HG02884 (cell line): ENCODE measurements around the gene PTPRM.
"Not testable (repeated sequence)": the region's sequence is repeated elsewhere in the genome, so short reads cannot be mapped to it uniquely, and the experiment has no call there.

Experiments
- ATAC-seq: cut with Tn5 transposase; IDR thresholded peaks from one replicate; pipeline ENCODE4 v1.9.1; 2021; ENCODE audit warnings: mild to moderate bottlenecking, moderate library complexity; ENCODE audit not compliant: unreplicated experiment

Gene PTPRM

DNA sequence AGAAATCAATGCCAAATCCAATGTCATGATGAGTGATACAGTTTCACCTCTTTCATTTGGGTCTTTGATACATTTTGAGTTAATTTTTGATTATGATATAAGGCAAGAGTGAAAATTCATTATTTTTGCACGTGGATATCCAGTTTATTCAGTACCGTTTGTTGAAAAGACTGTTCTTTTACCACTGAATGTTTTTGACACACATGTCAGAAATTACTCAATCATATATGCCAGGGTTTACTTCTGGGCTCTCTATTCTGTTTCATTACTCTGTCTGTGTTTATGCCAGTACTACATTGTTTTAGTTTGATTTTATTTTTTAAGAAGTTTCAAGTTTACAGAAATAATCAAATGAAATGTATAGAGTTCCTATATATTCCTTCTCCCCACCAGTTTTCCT lies 154.4 kb downstream of the PTPRM start:
- no peak for ATAC-seq

DNA sequence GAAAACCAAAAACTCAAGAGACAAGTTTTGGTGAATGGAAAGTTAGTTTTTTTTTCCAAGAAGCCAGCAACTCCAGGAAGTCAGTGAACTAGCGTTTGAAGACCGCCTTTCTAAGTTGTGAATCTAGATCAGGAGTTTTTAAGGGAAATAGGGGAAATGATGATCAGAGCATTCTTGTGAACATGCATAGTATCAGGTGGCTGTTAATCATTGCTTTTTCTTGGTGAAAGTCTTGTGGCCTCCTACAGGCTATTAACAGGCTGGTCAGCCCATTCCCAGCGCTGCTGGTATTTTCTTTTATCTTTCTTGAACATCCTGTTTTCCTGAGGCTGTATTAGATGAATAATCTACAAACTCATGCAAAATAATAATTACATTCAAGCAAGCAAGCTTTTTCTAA lies 155.8 kb downstream of the PTPRM start:
- no peak for ATAC-seq

- no peak for ATAC-seq
Measured at GRCh38 chr18:7723558-7723957, 156.4 kb downstream of the PTPRM start.

- no peak for ATAC-seq
Measured at GRCh38 chr18:7725473-7725872, 158.4 kb downstream of the PTPRM start.

- no peak for ATAC-seq
Measured at GRCh38 chr18:7725897-7726296, 158.8 kb downstream of the PTPRM start.

GRCh38 chr18:7726522-7726921 lies 159.4 kb downstream of the PTPRM start:
- ATAC-seq = no peak

- ATAC-seq = no peak
Measured at GRCh38 chr18:7727361-7728076, 160.4 kb downstream of the PTPRM start.

DNA sequence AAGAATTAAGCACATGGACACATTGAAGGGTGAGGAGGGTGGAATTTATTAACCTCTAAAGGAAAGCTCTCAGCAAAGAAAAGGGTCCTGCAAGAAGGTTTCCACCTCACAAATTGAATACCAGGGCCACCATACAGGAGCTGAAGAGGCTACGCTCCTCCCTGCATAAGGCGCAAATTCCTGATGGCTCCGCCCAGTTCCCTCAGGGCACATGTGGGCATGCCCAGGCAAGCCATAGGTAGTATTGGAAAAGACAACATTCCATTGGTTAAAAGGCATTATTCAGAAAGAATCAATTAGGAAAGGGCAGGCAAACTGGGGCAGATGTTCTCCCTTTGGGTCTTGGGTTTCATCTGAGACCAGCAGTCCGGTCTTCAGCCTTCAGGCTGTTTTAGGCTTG lies 161.2 kb downstream of the PTPRM start:
- ATAC-seq = no peak

DNA sequence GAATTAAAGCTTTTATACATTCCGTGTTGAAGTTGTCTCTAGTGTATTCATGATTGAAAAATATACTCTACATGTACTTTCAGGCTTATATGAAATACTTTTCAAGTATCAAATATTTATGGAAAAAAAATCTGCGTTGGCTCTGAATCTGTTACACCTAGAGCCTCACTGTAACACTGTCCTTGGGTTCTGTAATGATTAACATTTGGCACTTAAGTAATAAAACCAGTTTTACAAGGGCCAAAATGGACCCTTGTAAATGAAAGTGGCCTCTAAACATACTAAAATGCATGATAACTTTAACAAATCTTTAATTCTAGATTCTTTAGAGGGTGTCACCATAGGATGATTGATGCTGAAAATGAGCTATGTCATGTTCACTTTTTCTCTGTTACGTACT lies 162.8 kb downstream of the PTPRM start:
- ATAC-seq = no peak

DNA sequence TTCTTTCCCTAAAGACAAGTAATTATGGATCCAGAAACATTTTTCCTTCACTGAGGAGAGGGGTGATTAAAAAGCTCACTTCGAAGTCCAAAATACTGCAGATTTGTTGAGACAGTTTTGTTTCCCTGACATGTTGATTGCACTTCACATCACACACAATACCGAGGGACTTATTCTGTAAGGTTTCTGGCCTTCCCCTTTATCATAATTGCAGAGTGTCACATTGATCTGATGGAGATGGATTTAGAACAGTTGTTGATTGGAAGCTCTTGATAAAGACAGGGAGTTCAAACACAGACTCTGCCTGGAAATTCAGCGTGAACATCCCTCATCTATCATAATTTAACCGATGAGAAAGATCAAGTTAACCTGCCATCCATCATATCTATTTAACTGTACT lies 163.6 kb downstream of the PTPRM start:
- ATAC-seq = no peak

DNA sequence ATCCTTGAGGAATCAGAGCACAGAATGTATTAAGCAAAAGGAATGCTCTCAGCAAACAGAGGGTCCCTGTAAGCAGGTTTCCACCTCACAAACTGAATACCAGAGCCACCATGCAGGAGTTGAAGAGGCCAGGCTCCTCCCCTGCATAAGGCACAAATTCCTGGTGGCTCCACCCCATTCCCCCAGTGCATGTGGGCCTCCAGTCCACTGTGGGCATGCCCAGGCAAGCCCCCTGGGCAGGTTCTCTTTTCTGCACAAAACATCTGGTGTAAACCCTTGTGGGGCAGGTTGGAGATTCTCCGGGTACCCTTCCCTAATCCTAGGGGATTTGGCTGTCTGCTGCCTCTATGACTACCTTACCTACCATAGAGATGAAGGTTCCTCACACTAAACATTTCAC lies 166.5 kb downstream of the PTPRM start:
- ATAC-seq = no peak

GRCh38 chr18:7735196-7735595 lies 168.1 kb downstream of the PTPRM start:
- no peak for ATAC-seq

DNA sequence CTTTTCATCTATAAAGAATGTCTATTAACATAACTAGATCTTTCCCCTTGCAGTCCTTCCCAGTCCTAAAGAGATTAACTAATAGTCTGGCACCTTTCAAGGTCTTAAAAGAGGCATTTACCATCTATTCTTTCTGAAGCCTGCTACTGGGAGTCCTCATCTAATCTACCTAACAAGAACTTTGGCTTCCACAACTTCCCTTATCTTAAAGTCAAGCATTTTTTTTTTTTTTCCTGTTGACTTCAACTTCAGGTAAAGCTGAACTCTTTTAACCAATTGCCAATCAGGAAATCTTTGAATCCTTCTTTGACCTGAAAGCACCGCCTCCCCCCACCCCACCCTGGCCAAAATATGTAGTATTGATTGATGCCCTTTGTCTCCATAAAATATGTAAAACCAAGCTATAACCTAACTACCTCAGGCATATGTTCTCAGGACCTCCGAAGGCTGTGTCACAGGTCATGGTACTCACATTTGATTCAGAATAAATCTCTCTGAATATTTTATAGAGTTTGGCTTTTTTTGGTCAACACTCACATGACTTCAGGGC lies 168.6 kb downstream of the PTPRM start:
- no peak for ATAC-seq

- not testable (repeated sequence) for ATAC-seq
Measured at GRCh38 chr18:7736526-7736925, 169.4 kb downstream of the PTPRM start.

- ATAC-seq = no peak
Measured at GRCh38 chr18:7737550-7737949, 170.4 kb downstream of the PTPRM start.

GRCh38 chr18:7740821-7741220 lies 173.7 kb downstream of the PTPRM start:
- ATAC-seq = no peak

- no peak for ATAC-seq
Measured at GRCh38 chr18:7741640-7742039, 174.5 kb downstream of the PTPRM start.

DNA sequence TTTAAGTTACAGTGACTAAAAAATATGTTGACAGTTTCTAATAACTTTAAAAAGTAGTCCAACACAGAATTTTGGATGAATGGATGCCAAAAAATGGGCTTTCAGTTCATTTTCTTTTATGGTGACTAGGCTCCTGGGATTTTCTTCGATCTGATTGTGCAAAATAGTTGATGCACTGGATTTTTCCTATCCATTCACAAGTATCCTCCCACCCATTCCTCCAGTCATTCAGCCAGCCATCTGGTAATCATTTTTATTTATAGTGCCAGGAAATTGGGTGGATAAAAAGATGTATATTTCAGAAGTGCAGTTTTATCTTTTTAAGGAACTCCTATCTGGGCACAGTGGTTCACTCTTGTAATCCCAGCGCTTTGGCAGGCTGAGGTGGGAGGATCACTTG lies 175.1 kb downstream of the PTPRM start:
- no peak for ATAC-seq

DNA sequence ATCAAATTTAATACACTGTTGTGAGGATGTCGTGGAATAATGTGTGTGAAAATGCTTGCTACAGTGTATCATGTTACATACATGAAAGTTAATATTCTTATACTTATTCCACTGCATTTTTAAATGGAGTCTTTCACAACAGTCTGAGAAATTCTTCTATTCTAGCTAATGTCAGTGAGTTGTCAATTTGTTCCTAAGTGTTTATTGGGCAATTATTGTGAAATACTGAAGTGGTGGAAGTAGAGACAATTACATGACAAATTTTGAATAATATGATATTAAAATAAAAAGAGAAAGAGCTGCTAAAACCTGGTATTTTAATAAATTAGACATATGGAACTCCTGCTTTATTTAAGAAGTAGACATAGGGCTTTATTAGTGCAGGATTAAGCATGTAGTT lies 176.1 kb downstream of the PTPRM start:
- ATAC-seq = no peak

DNA sequence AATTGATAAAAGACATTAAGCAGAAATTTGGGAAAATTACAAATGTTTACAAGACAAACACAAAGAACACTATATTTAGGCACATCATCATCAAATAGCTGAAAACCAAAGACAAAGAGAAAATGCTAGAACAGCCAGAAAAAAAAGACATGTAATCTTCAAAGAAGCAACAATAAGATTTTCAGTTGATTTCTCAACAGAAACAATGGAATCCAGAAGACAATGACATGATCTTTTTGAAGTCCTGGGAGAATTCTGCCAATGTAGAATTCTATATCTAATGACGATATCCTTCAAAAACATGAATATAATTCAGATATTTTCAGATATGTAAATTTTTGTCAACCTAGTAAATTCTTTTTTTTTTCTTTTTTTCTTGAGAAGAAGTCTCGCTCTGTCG lies 179.0 kb downstream of the PTPRM start:
- ATAC-seq = no peak

DNA sequence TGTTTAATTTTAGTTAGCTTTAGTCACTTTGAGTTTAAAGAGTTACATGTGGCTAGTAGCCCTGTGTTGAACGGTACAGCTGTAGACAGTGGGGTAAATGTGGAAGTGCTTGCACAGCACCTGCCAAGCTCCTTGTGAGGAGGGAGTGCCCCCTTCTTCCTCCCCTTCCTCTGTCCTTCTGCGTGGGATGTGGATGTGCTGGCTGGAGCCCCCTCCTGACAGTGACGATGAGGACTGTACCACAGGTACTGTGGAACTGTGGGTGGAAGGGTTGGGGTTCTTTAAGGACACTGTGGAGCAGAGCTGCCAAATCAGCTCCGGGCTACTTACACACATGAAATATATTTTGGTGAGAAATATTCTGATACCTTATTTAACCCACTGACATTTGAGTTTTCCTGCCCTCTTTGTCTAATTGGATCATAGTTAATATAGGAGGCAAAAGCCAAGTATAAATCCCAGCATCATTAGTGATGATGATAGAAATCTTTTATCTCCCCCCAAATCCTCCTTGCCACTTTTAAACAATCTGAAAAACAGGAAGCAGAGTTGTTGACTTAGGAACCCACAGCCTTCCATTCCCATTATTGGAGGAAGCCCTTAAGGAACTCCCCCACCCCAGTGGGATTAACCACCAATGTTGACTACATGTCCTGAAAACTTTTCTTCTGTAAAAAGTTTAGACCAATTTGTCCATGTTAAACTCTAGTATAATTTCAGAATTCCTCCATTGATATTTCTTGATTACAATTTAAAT lies 181.3 kb downstream of the PTPRM start:
- ATAC-seq = no peak

GRCh38 chr18:7749008-7749405 lies 181.9 kb downstream of the PTPRM start:
- ATAC-seq = no peak
